ENCODE measurements around the gene MTG2. TPM values are rescaled to one million over a fixed set of nuclear protein-coding genes. Genes with fewer than 3 reads are reported as not detected.

The MTG2 gene
- total and polyA plus RNA-seq, 10 of the 15 experiments (the other 5 are each of a cell fraction or from before 2014, with no cell fraction given) = 6.2 to 52.4 (median 34.3) TPM

GRCh38 chr20:62160876-62161275 is 22.0 kb upstream of the MTG2 start:
- DNase-seq (ENCODE audit: low read depth, low spot score) (no peak), FAIRE-seq (no peak), ATAC-seq (no peak)
- Histone ChIP-seq H3K36me3 (ENCODE audit: control insufficient read depth in 2 of 2, insufficient read depth in 2 of 2, low read length in 1 of 2) (peaks cover 14 to 44% of the 10 kb centered on the region in 2 experiments; a peak in 3 of 4 replicates), H3K27me3 (replicated peaks in 1 of 2; ENCODE audit: control insufficient read depth in 2 of 2, insufficient read depth in 2 of 2, low read length in 1 of 2) (no peaks in the 10 kb centered on the region), H3K9me3 (replicated peaks; ENCODE audit: control insufficient read depth, insufficient read depth, low read length) (no peaks in the 10 kb centered on the region), H3K4me1 (ENCODE audit: control insufficient read depth, insufficient read depth, low read length) (peaks cover 9% of the 10 kb centered on the region), H3K27ac (ENCODE audit: control insufficient read depth, insufficient read depth) (no peak overlapping the region), H3K9ac (ENCODE audit: control insufficient read depth, insufficient read depth, low read length) (no peak overlapping the region), H3K79me2 (ENCODE audit: control insufficient read depth, insufficient read depth, low read length) (peaks cover 3% of the 10 kb centered on the region; the same call in 1 of the 2 replicates), H2AFZ (ENCODE audit: control insufficient read depth, low read depth, low read length) (no peak overlapping the region), H3K4me2 (ENCODE audit: control insufficient read depth, insufficient read depth) (no peak overlapping the region), H3K4me3 (no peak overlapping the region), H4K20me1 (ENCODE audit: control insufficient read depth, insufficient read depth) (no peaks in the 10 kb centered on the region)
- WGBS (ENCODE audit: insufficient coverage, insufficient replicate concordance, low lambda C conversion rate, missing lambda C conversion rate) = over 99% methylated on average over 15 of the region's 17 CpGs
- ChIA-PET SMC1A (ENCODE audit: uncharacterized antibody, unreplicated experiment) (no interaction called here), RAD21 (ENCODE audit: unreplicated experiment) (no interaction called here), POLR2A (no interaction called here), CTCF (no interaction called here)
- intact Hi-C loops (cut with micrococcal nuclease; ENCODE audit: unreplicated experiment) (no loop called here), in situ Hi-C loops (cut with MboI) (no loop called here)
- no TSS peak for BruUV-seq (replicated peaks)
- no peak for TF ChIP-seq YBX1 (IDR thresholded peaks at IDR 0.05)
- TF ChIP-seq SUZ12 (IDR thresholded peaks at IDR 0.05; ENCODE audit: unreplicated experiment) = no peak
- no peak for TF ChIP-seq ZBTB11 (CRISPR knock-in tag; IDR thresholded peaks at IDR 0.05)
- no peak for TF ChIP-seq CEBPZ (IDR thresholded peaks at IDR 0.05; ENCODE audit: low read depth, low read length)
- TF ChIP-seq KDM1A (IDR thresholded peaks at IDR 0.05; ENCODE audit: borderline replicate concordance) = no peak
- TF ChIP-seq PAX8 (IDR thresholded peaks at IDR 0.05) = no peak
- TF ChIP-seq ZNF217 (IDR thresholded peaks at IDR 0.05) = no peak
- no peak for TF ChIP-seq ZSCAN29 (IDR thresholded peaks at IDR 0.05)
- TF ChIP-seq KLF5 (IDR thresholded peaks at IDR 0.05; ENCODE audit: partially characterized antibody) = no peak
- TF ChIP-seq ZNF274 (IDR thresholded peaks at IDR 0.05; ENCODE audit: insufficient read depth, insufficient read length) = no peak
- no peak for TF ChIP-seq HDAC6 (IDR thresholded peaks at IDR 0.05; ENCODE audit: unreplicated experiment)
- TF ChIP-seq CBFB (IDR thresholded peaks at IDR 0.05; ENCODE audit: low read depth) = no peak
- no peak for TF ChIP-seq ZBTB4 (CRISPR knock-in tag; IDR thresholded peaks at IDR 0.05)
- no peak for TF ChIP-seq MYB (IDR thresholded peaks at IDR 0.05; ENCODE audit: borderline replicate concordance, low read depth, low read length)
- no peak for TF ChIP-seq MEF2B (IDR thresholded peaks at IDR 0.05; ENCODE audit: partially characterized antibody, poor library complexity, severe bottlenecking)
- no peak for TF ChIP-seq RAD21 (IDR thresholded peaks at IDR 0.05; ENCODE audit: insufficient read depth, low read depth, low read length)
- TF ChIP-seq FOXK2 (IDR thresholded peaks at IDR 0.05) = no peak

Data from GM12878 (cell line).